COR-L47 (cell line): ENCODE results near the gene CA5A.
"Not testable (repeated sequence)": the region's sequence is repeated elsewhere in the genome, so short reads cannot be mapped to it uniquely, and the experiment has no call there.

Source experiments
- DNase-seq: peaks from one replicate; lab custom pipeline; 2025; lab: John Stamatoyannopoulos, UW

Gene CA5A

GRCh38 chr16:87947356-87948118 is 11.2 kb upstream of the CA5A start:
- no peak for DNase-seq

- DNase-seq, result no peak
Measured at GRCh38 chr16:87946596-87947347, 10.4 kb upstream of the CA5A start.

- peak; percentile 95 for DNase-seq
Measured at GRCh38 chr16:87945351-87946042, 9.2 kb upstream of the CA5A start.

GRCh38 chr16:87942680-87943079 is 6.4 kb upstream of the CA5A start:
- DNase-seq, result no peak

GRCh38 chr16:87939562-87940423 is 3.5 kb upstream of the CA5A start:
- no peak for DNase-seq

GRCh38 chr16:87938412-87938949 is 2.2 kb upstream of the CA5A start:
- no peak for DNase-seq

- not testable (repeated sequence) for DNase-seq
Measured at GRCh38 chr16:87937231-87937542, 858 bp upstream of the CA5A start.

- not testable (repeated sequence) for DNase-seq
Measured at GRCh38 chr16:87936016-87936374, 334 bp downstream of the CA5A start.

- not testable (repeated sequence) for DNase-seq
Measured at GRCh38 chr16:87934752-87935425, 1.4 kb downstream of the CA5A start.

GRCh38 chr16:87933140-87933495 is 3.2 kb downstream of the CA5A start:
- no peak for DNase-seq

- DNase-seq, result not testable (repeated sequence)
Measured at GRCh38 chr16:87932475-87933139, 3.7 kb downstream of the CA5A start.

GRCh38 chr16:87931504-87931903 is 4.8 kb downstream of the CA5A start:
- no peak for DNase-seq

- peak; percentile 19 for DNase-seq
Measured at GRCh38 chr16:87930456-87930855, 5.9 kb downstream of the CA5A start.

GRCh38 chr16:87929986-87930385 is 6.3 kb downstream of the CA5A start:
- no peak for DNase-seq

- DNase-seq, result no peak
Measured at GRCh38 chr16:87927195-87927562, 9.2 kb downstream of the CA5A start.

- DNase-seq, result no peak
Measured at GRCh38 chr16:87926246-87927194, 9.8 kb downstream of the CA5A start.

- DNase-seq, result peak; percentile 97
Measured at GRCh38 chr16:87924811-87925670, 11.3 kb downstream of the CA5A start.

GRCh38 chr16:87924041-87924810 is 12.1 kb downstream of the CA5A start:
- peak; percentile 98 for DNase-seq
